Loucy (cell line): ENCODE measurements around the gene ADGRD1.

Source experiments
- H2AFZ ChIP-seq: fragments of 200-600 bp; sonication (generic); 2 replicates; pipeline ENCODE4 v1.6.0; 2016; ENCODE audit warnings: antibody characterized with exemption, mild to moderate bottlenecking, low read length, moderate library complexity
- H3F3A ChIP-seq: fragments of 200-600 bp; 2 replicates; pipeline ENCODE4 v1.6.0; 2016; ENCODE audit warnings: antibody characterized with exemption, low read depth, mild to moderate bottlenecking
- H3K27me3 ChIP-seq: fragments of 200-600 bp; sonication (generic); 2 replicates; pipeline ENCODE4 v1.6.1; 2014; ENCODE audit warnings: low read length, mild to moderate bottlenecking; ENCODE audit not compliant: insufficient read depth, poor library complexity, severe bottlenecking
- H3K36me3 ChIP-seq: fragments of 200-600 bp; sonication (generic); 2 replicates; pipeline ENCODE4 v1.6.1; 2016; ENCODE audit warnings: low read length; ENCODE audit not compliant: insufficient read depth
- H3K4me1 ChIP-seq: fragments of 200-600 bp; sonication (generic); 2 replicates; pipeline ENCODE4 v1.5.1; 2014; ENCODE audit warnings: low read length, mild to moderate bottlenecking; ENCODE audit not compliant: insufficient read depth, poor library complexity, severe bottlenecking
- H3K4me2 ChIP-seq: fragments of 200-600 bp; sonication (generic); 2 replicates; pipeline ENCODE4 v1.6.0; 2014; ENCODE audit warnings: antibody characterized with exemption, low read length, low read depth, mild to moderate bottlenecking; ENCODE audit not compliant: poor library complexity, severe bottlenecking
- H3K4me3 ChIP-seq: fragments of 200-600 bp; sonication (generic); 2 replicates; pipeline ENCODE4 v1.5.1; 2014; ENCODE audit warnings: low read length, mild to moderate bottlenecking, mixed read lengths; ENCODE audit not compliant: poor library complexity, severe bottlenecking
- H3K79me2 ChIP-seq: fragments of 200-600 bp; sonication (generic); 2 replicates; pipeline ENCODE4 v1.6.1; 2014; ENCODE audit warnings: low read length; ENCODE audit not compliant: insufficient read depth
- H3K9ac ChIP-seq: fragments of 200-600 bp; sonication (generic); 2 replicates; pipeline ENCODE4 v1.6.0; 2014; ENCODE audit warnings: mild to moderate bottlenecking, low read depth, low read length, moderate library complexity; ENCODE audit not compliant: poor library complexity, severe bottlenecking
- H3K9me2 ChIP-seq: fragments of 200-600 bp; sonication (generic); replicated peaks from 2 replicates; pipeline ENCODE4 v1.6.1; 2016; ENCODE audit warnings: low read depth, low read length, mixed read lengths
- H3K9me3 ChIP-seq: fragments of 200-600 bp; sonication (generic); 2 replicates; pipeline ENCODE4 v1.6.1; 2014; ENCODE audit warnings: mild to moderate bottlenecking, antibody characterized with exemption, low read length, low read depth; ENCODE audit not compliant: insufficient read depth
- H4K20me1 ChIP-seq: fragments of 200-600 bp; sonication (generic); 2 replicates; pipeline ENCODE4 v1.6.0; 2014; ENCODE audit warnings: antibody characterized with exemption, low read length, mild to moderate bottlenecking; ENCODE audit not compliant: insufficient read depth, poor library complexity, severe bottlenecking
- CTCF ChIP-seq: fragments of 200-600 bp; sonication (generic); conservative IDR thresholded peaks from 2 replicates; pipeline ENCODE4 v1.5.1; 2014; ENCODE audit warnings: mild to moderate bottlenecking, antibody characterized with exemption, low read length
- EZH2phosphoT487 ChIP-seq: fragments of 200-600 bp; IDR thresholded peaks from 2 replicates; pipeline ENCODE4 v1.6.1; 2018; ENCODE audit warnings: antibody characterized with exemption, mild to moderate bottlenecking, moderate library complexity, borderline replicate concordance

Gene ADGRD1

GRCh38 chr12:131020326-131021153 is 66.8 kb downstream of the ADGRD1 start:
- H3K9me2 ChIP-seq: no peaks in the 10 kb centered on the region
- H3K4me1 ChIP-seq: no peaks in the 10 kb centered on the region
- H3K36me3 ChIP-seq: no peaks in the 10 kb centered on the region
- no peaks in the 10 kb centered on the region for H3K79me2 ChIP-seq
- no peak overlapping the region for H3K4me2 ChIP-seq
- H3K9me3 ChIP-seq: no peaks in the 10 kb centered on the region
- no peak overlapping the region for H3K9ac ChIP-seq
- H3K4me3 ChIP-seq: no peak overlapping the region
- no peaks in the 10 kb centered on the region for H3F3A ChIP-seq
- no peak overlapping the region for H2AFZ ChIP-seq
- TF ChIP-seq EZH2phosphoT487 (no peak), CTCF (no peak)
- H4K20me1 ChIP-seq: no peaks in the 10 kb centered on the region
- H3K27me3 ChIP-seq: no peaks in the 10 kb centered on the region

GRCh38 chr12:131021154-131021541 is 67.4 kb downstream of the ADGRD1 start:
- Histone ChIP-seq H3K4me2 (no peak overlapping the region), H4K20me1 (no peaks in the 10 kb centered on the region), H3K27me3 (no peaks in the 10 kb centered on the region), H2AFZ (no peak overlapping the region), H3K79me2 (no peaks in the 10 kb centered on the region), H3K4me1 (no peaks in the 10 kb centered on the region), H3K9me3 (no peaks in the 10 kb centered on the region), H3K4me3 (no peak overlapping the region), H3K9ac (no peak overlapping the region), H3F3A (no peaks in the 10 kb centered on the region), H3K36me3 (no peaks in the 10 kb centered on the region), H3K9me2 (no peaks in the 10 kb centered on the region)
- TF ChIP-seq CTCF: no peak

- Histone ChIP-seq H3K36me3 (no peaks in the 10 kb centered on the region), H3K9me3 (no peaks in the 10 kb centered on the region), H3K9ac (no peak overlapping the region), H3F3A (no peaks in the 10 kb centered on the region), H2AFZ (no peak overlapping the region), H4K20me1 (no peaks in the 10 kb centered on the region), H3K9me2 (no peaks in the 10 kb centered on the region), H3K4me2 (no peak overlapping the region), H3K4me3 (no peak overlapping the region), H3K79me2 (no peaks in the 10 kb centered on the region), H3K27me3 (no peaks in the 10 kb centered on the region), H3K4me1 (no peaks in the 10 kb centered on the region)
- TF ChIP-seq CTCF (no peak), EZH2phosphoT487 (no peak)
These were observed 70.3 kb downstream of the ADGRD1 start for GRCh38 chr12:131024026-131024425.
